ENCODE results near the gene LRRK2.

DNA sequence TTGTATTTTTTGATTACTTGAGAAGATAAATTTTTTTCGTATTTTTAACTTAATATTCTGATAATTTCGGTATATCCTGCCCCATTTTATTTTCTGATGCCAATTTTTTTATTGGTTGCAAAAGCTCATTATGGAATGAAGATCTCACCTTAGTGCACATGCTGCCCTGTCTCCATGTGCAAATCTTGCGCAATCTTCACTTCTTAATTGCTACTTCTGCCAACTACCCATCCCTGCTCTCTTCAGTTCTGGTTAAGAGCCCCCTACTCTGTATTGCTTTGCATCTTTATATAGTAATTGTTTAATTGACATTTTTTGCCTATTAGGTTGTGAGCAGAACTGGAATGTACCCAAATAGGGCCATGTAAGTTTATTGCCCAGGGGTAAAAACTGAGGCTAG, 20.5 kb upstream of the LRRK2 start:
- TF ChIP-seq, protein P1, sequence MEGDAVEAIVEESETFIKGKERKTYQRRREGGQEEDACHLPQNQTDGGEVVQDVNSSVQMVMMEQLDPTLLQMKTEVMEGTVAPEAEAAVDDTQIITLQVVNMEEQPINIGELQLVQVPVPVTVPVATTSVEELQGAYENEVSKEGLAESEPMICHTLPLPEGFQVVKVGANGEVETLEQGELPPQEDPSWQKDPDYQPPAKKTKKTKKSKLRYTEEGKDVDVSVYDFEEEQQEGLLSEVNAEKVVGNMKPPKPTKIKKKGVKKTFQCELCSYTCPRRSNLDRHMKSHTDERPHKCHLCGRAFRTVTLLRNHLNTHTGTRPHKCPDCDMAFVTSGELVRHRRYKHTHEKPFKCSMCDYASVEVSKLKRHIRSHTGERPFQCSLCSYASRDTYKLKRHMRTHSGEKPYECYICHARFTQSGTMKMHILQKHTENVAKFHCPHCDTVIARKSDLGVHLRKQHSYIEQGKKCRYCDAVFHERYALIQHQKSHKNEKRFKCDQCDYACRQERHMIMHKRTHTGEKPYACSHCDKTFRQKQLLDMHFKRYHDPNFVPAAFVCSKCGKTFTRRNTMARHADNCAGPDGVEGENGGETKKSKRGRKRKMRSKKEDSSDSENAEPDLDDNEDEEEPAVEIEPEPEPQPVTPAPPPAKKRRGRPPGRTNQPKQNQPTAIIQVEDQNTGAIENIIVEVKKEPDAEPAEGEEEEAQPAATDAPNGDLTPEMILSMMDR (conservative IDR thresholded peaks at IDR 0.05; ENCODE audit: low read length): no peak
- TF ChIP-seq EZH2phosphoT487 (IDR thresholded peaks at IDR 0.05; ENCODE audit: borderline replicate concordance): no peak
